GM18498 (cell line): ENCODE data around the gene EGLN2.
"Not testable (repeated sequence)": the region's sequence is repeated elsewhere in the genome, so short reads cannot be mapped to it uniquely, and the experiment has no call there.

ENCODE experiments used
- ATAC-seq: cut with Tn5 transposase; IDR thresholded peaks from one replicate; pipeline ENCODE4 v1.9.1; 2021; ENCODE audit warnings: mild to moderate bottlenecking, moderate library complexity; ENCODE audit not compliant: unreplicated experiment

Gene EGLN2

DNA sequence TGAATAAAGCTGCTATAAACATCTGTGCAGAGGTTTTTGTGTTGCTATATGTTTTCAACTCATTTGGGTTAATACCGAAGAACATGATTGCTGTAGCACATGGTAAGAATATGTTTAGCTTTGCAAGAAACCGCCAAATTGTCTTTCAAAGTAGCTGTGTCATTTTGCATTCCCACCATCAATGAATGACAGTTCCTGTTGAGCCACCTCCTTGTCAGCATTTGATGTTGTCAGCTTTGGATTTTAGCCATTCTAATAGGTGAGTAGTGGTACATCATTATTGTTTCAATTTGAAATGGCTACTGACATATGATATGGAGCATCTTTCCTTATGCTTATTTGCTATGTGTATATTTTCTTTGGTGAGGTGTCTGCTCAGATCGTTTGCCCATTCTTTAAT is 43.0 kb downstream of the EGLN2 start:
- not testable (repeated sequence) for ATAC-seq

DNA sequence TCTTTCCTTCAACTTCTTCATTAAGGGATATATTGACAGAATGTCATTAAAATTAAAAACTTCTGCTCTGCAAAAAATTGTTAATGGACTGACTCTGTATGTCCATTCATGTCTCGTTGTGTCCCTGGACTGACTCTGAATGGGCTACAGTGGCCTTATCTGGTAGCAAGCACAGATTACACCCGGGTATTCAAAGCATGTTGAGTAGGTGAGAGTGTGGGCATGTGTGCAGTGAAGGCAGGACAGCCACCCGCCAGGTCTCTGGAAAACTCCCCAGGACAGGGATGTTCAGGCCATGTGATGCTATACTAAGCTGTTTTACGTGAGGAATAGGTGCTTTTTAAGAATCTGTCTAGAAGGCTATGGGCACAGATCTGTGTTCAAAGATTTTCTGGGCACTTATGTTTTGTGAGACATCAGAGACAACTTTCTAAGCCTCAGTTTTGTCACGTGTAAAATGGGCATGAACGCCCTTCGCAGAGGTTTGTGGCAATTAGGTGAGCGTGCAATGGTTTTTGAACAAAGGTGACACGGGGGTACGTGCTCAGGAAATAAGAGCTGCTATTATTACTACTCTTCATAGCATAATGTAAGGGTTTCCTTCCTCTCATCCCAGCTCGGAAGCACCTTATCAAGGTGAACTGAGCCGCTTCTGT is 44.1 kb downstream of the EGLN2 start:
- not testable (repeated sequence) for ATAC-seq

DNA sequence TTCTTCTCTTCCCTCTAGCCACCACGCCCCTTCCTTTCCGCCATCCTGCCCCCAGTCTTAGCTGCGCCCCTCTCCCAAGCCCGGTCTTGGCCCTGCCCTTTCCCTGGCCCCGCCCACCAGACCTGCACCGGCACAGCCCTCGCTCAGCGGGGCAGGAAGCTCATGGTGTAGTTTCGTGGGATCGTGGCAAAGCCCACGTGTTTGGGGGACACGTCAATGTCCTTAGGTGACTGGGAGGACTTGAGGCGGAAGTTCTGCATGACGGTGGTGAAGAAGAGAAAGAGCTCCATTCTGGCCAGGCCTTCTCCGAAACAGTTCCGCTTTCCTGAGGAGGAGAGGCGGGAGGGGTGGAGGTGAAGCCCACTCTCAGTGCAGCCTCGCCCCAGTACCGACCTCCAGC is 44.7 kb downstream of the EGLN2 start:
- not testable (repeated sequence) for ATAC-seq

DNA sequence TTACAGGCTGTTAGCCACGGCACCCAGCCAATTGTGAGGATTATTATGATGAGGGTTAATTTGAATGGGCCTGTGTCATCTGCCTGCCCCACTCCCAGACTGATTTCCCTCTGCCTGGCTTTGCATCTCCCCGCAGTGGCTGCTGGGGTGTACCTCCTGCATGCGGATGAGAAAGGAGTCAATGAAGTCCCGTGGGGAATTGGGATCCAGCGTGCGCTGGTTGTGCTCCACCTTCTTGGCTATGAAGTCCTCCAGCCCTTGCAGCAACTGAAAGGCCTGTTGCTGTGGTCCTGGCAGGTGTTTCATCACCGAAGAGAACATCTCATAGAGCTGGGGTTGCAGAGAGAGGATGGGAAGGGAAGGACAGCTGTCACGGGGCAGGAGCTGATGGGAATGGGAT is 47.7 kb downstream of the EGLN2 start:
- ATAC-seq = not testable (repeated sequence)

DNA sequence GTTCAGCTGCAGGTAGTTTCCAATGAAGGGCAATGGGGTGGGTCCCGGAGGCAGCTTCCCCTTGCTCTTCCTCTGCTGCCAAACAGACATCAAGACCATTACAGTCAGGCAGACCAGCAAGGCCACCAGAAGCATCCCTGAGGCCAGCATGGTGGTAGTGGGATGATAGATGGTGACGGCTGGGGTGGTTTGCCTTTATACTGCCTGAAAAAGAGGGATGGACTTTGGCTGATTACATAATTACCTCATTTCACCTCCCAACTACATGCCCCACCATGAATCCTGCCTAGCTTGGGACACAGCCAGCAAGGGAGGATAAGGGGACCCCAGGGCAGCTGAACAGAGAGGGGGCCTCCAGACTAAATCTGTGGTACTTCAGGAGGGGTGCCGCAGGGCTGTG is 51.3 kb downstream of the EGLN2 start, which contains the start of gene CYP2A6:
CYP2A6 (minus strand) TSS at position 171 of the 400 bp plus-strand sequence; CDS start at position 150, 21 bp downstream.
- ATAC-seq = not testable (repeated sequence)

DNA sequence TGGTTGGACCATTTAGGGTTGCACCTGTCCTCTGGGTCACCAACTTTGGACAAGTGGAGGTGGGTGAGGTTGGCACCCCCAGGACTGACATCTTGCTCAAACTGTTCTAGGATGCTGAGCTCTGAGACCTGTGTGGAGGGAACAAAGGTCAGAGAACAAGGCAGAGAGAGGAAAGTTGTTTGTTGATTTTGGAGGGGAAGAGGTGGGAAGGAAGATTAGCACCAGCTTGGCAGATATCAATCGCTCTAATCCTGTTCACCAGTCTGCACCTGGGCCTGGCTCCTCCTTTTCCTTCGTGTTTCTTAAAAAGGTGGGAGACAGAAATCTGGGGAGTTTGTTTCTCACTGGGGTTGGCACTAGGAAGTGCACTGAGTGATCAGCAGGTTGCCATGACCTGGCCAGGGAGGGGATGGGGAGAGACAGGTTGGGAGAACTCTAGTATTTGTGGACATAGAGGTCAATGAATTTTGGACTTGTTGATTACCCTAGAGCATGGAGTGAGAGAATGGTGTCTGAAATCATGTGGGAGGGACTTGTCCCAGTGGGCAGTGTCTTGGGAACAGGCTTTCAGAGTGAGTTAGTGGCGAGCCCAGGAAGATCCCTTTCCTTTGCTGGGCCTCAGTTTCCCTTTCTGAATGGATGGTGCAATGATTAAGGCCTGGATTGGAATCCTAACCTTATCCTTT is 53.6 kb downstream of the EGLN2 start:
- not testable (repeated sequence) for ATAC-seq
